Measurements from ENCODE around the gene RAB3IL1.

RAB3IL1 gene

GRCh38 chr11:61917334-61918109, at the start of gene RAB3IL1:
Gene RAB3IL1, minus strand, starts transcription at chr11:61917566. Its CDS starts 199 bp downstream, at chr11:61917367.
- no peak within 1 kb of the TSS; the same call in 1 of the 2 replicates for H3K4me3 ChIP-seq (ENCODE audit: low read length)
- no peak for TF ChIP-seq ZNF274 (IDR thresholded peaks at IDR 0.05; ENCODE audit: low read depth, low read length)

DNA sequence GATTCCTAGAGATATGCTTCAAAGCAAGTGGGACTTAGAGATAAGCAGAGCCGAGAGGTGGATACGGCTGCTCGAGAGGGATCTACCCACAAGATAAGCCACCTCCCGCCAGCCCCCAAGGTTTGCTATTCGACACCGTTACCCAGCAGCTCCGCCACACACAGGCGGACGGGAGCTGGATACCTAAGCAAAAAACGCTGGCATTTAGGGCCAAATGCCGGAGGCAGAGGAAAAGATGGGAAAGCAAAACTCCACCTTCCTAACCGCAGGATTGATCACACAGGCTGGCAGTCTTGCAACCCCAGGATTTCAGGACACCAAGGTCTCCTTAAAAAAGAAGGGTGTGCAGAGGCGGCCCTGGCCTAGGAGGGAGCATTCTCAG, 49.4 kb upstream of the RAB3IL1 start:
- no peak for TF ChIP-seq ZNF274 (IDR thresholded peaks at IDR 0.05; ENCODE audit: low read depth, low read length)

GRCh38 chr11:61964666-61965271, 47.4 kb upstream of the RAB3IL1 start:
- H3K4me3 ChIP-seq (ENCODE audit: low read length) = peak overlapping the region; percentile 86

More for the DNA sequence above, 49.4 kb upstream of the RAB3IL1 start:
- H3K4me3 ChIP-seq (ENCODE audit: low read length) = peak overlapping the region; percentile 86

- peak overlapping the region; percentile 13; the same call in 1 of the 2 replicates for H3K4me3 ChIP-seq (ENCODE audit: low read length)
- no peak for TF ChIP-seq ZNF274 (IDR thresholded peaks at IDR 0.05; ENCODE audit: low read depth, low read length)
These were observed 46.8 kb upstream of the RAB3IL1 start for GRCh38 chr11:61964058-61964665.

GRCh38 chr11:61963282-61964057, 46.1 kb upstream of the RAB3IL1 start:
- TF ChIP-seq ZNF274 (IDR thresholded peaks at IDR 0.05; ENCODE audit: low read depth, low read length) = no peak
- peak overlapping the region; percentile 13; the same call in 1 of the 2 replicates for H3K4me3 ChIP-seq (ENCODE audit: low read length)

DNA sequence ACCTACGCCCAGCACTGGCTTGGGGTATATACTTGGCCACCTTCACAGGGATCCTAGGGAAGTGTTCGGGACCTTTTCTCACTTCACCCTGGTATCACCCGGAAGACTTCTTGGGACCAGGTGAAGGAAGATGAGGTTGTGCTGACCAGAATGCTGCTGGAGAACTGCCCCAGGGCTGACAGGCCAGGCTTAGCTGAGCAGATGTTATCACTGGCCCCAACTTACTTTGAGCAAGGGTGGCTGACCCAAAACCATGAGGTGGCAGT, 45.6 kb upstream of the RAB3IL1 start:
- no peak overlapping the region for H3K4me3 ChIP-seq (ENCODE audit: low read length)
- no peak for TF ChIP-seq ZNF274 (IDR thresholded peaks at IDR 0.05; ENCODE audit: low read depth, low read length)

DNA sequence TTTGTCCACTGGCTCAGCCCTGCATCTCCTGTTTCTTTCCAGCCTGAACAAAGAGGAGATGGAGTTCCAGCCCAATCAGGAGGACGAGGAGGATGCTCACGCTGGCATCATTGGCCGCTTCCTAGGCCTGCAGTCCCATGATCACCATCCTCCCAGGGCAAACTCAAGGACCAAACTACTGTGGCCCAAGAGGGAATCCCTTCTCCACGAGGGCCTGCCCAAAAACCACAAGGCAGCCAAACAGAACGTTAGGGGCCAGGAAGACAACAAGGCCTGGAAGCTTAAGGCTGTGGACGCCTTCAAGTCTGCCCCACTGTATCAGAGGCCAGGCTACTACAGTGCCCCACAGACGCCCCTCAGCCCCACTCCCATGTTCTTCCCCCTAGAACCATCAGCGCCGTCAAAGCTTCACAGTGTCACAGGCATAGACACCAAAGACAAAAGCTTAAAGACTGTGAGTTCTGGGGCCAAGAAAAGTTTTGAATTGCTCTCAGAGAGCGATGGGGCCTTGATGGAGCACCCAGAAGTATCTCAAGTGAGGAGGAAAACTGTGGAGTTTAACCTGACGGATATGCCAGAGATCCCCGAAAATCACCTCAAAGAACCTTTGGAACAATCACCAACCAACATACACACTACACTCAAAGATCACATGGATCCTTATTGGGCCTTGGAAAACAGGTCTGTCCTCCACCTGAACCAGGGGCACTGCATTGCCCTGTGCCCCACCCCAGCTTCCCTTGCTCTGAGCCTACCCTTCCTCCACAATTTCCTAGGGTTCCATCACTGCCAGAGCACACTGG, 45.0 kb upstream of the RAB3IL1 start:
- H3K4me3 ChIP-seq (ENCODE audit: low read length) = no peak overlapping the region
- TF ChIP-seq ZNF274 (IDR thresholded peaks at IDR 0.05; ENCODE audit: low read depth, low read length) = no peak

- TF ChIP-seq ZNF274 (IDR thresholded peaks at IDR 0.05; ENCODE audit: low read depth, low read length) = no peak
- H3K4me3 ChIP-seq (ENCODE audit: low read length) = no peak overlapping the region
These were observed 44.3 kb upstream of the RAB3IL1 start for GRCh38 chr11:61961570-61962212.

DNA sequence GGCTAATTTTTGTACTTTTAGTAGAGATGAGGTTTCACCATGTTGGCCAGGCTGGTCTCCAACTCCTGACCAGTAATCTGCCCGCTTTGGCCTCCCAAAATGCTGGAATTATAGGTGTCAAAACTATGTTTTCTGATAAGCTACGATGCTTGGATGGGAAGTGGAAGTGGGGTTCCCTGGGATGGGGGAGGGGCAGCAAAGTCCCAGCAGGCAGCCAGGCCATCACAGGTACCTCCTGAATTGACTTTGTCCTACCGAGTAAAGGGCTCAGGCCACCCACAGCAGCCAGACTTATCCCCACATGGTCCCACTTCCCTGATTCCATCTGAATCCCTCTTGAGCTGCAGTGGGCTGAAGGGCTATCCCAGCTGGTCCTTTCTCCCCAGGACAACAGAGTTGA, 43.2 kb upstream of the RAB3IL1 start:
- H3K4me3 ChIP-seq (ENCODE audit: low read length) = no peak overlapping the region
- TF ChIP-seq ZNF274 (IDR thresholded peaks at IDR 0.05; ENCODE audit: low read depth, low read length) = no peak

DNA sequence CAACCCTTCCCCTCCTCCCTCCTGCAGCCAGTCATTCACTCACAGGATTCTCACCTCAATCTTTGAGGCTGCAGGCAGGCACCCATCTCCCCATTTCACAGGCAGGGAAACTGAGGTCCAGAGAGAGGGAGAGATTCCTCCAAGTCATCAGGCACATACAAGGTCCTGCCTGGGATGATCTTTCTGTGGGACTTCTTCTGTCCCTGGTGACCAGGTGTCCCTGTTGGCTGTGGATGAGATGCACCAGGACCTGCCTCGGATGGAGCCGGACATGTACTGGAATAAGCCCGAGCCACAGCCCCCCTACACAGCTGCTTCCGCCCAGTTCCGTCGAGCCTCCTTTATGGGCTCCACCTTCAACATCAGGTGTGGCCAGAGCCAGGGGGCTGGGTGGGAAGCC, 42.3 kb upstream of the RAB3IL1 start:
- TF ChIP-seq ZNF274 (IDR thresholded peaks at IDR 0.05; ENCODE audit: low read depth, low read length) = no peak
- no peak overlapping the region for H3K4me3 ChIP-seq (ENCODE audit: low read length)

DNA sequence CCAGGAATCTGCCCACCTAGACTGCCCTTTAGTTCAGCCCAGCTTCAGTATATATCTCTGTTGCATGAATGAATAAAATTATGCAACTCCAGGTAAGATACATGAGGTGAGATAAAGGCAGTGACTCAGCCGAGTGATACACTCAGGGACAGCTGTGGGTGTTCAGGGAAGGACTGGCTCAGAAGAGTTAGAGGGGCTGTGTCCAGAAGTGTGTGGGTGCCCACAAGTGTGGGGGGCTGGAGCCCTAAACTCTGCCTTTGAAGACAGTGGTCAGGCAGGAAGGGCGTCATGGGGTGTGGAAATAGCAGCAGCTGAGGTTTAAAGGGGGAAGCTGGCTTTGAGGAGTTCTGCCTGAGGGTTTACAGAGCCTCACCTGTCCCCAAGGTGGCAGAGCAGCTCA, 41.7 kb upstream of the RAB3IL1 start:
- H3K4me3 ChIP-seq (ENCODE audit: low read length) = no peak overlapping the region
- TF ChIP-seq ZNF274 (IDR thresholded peaks at IDR 0.05; ENCODE audit: low read depth, low read length) = no peak

DNA sequence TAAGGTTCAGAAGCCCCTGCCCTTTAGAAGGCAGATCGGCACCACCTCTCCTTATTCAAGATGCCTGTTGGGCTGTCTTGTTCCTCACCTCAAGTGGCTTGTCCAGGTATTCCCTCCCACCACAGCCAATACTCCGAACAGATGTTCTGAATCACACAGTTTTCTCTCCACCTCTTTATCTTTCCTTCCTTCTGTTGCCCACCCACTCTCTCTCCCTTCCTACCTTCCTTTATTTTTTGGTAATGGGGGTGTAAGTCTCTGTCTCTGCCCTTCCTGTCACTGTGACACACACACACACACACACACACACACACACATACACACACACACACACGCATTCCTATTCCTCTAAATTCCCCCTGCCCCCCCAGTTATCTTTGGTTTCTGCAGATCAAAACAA, 41.2 kb upstream of the RAB3IL1 start:
- no peak for TF ChIP-seq ZNF274 (IDR thresholded peaks at IDR 0.05; ENCODE audit: low read depth, low read length)
- H3K4me3 ChIP-seq (ENCODE audit: low read length) = no peak overlapping the region

DNA sequence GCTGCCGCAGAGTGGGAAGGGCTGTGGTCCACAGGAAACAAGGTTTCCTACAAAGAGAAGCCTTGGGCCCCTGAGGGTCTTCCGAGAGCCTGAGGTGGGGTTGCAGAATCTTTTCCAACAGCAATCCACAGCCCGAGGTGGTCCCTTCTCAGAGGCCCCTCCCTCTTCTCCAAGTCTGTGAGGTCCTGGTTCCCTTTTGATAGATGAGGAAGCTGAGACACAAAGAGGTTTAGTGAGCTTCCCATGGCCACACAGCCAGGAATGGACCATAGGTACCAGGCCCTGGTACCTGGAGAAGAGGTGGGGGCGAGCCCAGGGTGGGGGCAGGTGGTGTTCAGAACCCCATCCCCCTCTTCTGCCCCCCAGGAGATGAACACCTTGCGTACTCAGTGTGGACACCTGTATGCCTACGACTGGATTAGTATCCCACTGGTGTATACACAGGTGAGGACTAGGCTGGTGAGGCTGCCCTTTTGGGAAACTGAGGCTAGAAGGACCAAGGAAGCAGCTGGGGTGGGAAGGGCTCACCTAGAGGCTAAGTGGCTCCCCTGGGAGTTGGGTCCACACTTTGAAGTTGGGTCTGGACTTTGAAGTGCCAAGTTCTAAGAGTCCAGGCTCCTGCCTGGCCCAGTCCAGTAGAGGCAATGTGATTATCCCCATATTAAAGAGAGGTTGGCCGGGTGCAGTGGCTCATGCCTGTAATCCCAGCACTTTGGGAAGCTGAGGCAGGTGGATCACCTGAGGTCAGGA, 39.8 kb upstream of the RAB3IL1 start:
- TF ChIP-seq ZNF274 (IDR thresholded peaks at IDR 0.05; ENCODE audit: low read depth, low read length) = no peak
- H3K4me3 ChIP-seq (ENCODE audit: low read length) = no peak overlapping the region

Measured in GM08714 (cell line).